B cell (primary cell): ENCODE data around the gene PC.

ENCODE experiments used
- EZH2 ChIP-seq: IDR thresholded peaks from 2 replicates; pipeline ENCODE4 v1.6.1; 2012; ENCODE audit warnings: borderline replicate concordance, low read depth, mild to moderate bottlenecking, moderate library complexity, low read length; ENCODE audit not compliant: insufficient read depth, poor library complexity, severe bottlenecking
- TF ChIP-seq, protein P1 (sequence below): fragments of 200-600 bp; IDR thresholded peaks from one replicate; pipeline ENCODE4 v1.8.0; 2022; ENCODE audit warnings: antibody characterized with exemption, mild to moderate bottlenecking

DNA sequence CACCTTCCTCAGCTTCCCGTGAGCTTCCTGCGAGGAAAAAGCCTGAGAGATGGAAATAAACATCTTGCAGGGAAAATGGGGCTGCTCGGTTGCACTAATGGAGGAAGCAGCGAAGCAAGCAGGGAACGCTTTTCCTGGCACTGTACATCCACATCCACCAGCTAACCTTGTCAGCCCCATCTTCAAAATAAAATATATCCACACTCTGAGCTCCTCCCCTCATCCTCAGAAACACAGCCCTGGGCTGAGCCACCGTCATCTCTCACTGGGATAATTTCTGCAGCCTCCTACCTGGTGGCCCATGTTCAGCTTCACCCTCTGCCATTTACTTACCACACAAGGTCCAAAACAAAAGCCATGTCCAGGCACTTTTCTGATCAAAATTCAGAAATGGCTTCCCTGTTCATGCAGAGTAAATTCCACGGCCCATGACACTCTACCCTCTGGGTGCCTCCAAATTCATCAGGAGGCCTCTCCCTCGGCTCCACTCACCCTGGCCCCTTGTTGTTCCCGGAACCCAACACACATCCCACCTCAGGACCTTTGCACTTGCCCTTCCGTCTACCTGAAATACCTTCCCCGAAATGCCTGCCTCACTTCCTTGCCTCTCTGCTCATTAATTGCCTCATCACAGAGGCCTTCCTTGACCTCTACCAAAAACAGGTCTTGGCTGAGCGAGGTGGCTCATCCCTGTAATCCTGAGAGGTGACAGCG is 29.9 kb upstream of the PC start:
- TF ChIP-seq, protein P1, sequence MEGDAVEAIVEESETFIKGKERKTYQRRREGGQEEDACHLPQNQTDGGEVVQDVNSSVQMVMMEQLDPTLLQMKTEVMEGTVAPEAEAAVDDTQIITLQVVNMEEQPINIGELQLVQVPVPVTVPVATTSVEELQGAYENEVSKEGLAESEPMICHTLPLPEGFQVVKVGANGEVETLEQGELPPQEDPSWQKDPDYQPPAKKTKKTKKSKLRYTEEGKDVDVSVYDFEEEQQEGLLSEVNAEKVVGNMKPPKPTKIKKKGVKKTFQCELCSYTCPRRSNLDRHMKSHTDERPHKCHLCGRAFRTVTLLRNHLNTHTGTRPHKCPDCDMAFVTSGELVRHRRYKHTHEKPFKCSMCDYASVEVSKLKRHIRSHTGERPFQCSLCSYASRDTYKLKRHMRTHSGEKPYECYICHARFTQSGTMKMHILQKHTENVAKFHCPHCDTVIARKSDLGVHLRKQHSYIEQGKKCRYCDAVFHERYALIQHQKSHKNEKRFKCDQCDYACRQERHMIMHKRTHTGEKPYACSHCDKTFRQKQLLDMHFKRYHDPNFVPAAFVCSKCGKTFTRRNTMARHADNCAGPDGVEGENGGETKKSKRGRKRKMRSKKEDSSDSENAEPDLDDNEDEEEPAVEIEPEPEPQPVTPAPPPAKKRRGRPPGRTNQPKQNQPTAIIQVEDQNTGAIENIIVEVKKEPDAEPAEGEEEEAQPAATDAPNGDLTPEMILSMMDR: no peak
- no peak for TF ChIP-seq EZH2
